H7 (cell line): Measurements from ENCODE around the gene FN3K. TPM values are rescaled to one million over a fixed set of nuclear protein-coding genes. Genes with fewer than 3 reads are reported as not detected.

ENCODE experiments used
- total RNA-seq: library from RNA; depleted of rRNA; stranded (reverse); fragments of >200 nt; shearing (Covaris generic); gene quantifications from 2 replicates; pipeline ENCODE4 v1.2.3, GENCODE V29; 2014; rRNA removed

The FN3K gene
- total RNA-seq, 1 experiment from 2014 or later: 3.3 TPM

Other genes with a start within 250 kb of the FN3K start
- 54.1 and 67.4 TPM in 2 replicates for gene FOXK2, start 215.9 kb upstream of the FN3K start, total RNA-seq
- 131 and 150 TPM in 2 replicates for gene WDR45B, start 87.2 kb upstream of the FN3K start, total RNA-seq
- 0.85 and 1.7 TPM in 2 replicates for gene RAB40B, start 36.9 kb upstream of the FN3K start, total RNA-seq
- 12.2 and 14.8 TPM in 2 replicates for gene FN3KRP, start 18.9 kb upstream of the FN3K start, total RNA-seq
- 74.1 and 101 TPM in 2 replicates for gene TBCD, start 16.4 kb downstream of the FN3K start, total RNA-seq
- gene ZNF750, start 104.4 kb downstream of the FN3K start, total RNA-seq: not detected in 2 replicates